Measurements from ENCODE around the gene NOC3L.
"Not testable (repeated sequence)": the region's sequence is repeated elsewhere in the genome, so short reads cannot be mapped to it uniquely, and the experiment has no call there.

Gene NOC3L

DNA sequence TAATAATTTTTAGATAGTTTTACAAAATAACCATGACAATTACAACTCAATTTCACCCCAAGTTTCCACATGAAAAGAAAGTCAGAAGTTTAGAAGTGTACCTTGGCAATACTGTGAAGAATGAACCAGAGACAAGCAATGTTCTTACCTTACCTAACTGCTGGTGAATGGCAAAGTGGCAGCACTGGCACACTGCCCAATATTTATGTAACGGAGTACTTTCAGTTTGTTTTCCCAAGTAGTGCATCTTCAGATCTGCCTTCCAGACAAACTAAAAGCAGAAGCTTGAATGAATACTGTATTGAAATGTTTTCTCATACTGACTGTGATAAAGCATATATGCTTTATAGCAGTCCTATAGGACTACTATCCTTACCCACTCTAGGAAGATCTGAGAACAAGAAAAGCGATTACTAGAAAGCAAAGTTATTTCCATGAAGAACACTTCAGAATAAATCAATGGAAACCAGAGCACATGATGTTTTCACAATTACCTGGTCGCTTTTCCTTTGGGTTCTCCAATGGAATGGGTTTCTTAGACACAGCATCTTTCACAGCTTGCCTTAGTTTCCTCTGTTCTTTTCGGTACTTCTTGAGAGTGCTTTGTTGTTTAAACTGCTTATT lies 1.5 kb downstream of the NOC3L start:
- no peak for DNase-seq (ENCODE audit: low read depth)

- peak; percentile 89 for DNase-seq (ENCODE audit: low read depth)
Observed at GRCh38 chr10:94358480-94358879, 4.3 kb downstream of the NOC3L start.

DNA sequence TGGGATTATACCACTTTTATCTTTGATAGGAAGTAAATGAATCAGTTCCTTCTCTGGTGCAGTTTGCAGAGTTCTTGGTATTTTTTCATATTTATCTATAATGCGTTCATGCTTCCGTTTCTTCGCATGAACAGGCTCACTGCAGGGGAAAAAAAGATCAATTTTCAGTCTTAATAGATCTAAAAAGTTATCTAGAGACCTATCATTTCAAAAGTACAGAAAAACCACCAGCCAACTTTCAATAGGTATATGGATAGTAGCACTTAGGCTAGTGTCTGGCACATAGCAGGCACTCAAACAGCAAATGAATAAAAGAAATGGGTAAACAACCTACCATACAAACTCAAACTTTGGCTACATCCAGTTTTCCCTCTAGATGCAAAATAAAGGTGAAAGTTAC lies 5.5 kb downstream of the NOC3L start:
- no peak for DNase-seq (ENCODE audit: low read depth)

DNA sequence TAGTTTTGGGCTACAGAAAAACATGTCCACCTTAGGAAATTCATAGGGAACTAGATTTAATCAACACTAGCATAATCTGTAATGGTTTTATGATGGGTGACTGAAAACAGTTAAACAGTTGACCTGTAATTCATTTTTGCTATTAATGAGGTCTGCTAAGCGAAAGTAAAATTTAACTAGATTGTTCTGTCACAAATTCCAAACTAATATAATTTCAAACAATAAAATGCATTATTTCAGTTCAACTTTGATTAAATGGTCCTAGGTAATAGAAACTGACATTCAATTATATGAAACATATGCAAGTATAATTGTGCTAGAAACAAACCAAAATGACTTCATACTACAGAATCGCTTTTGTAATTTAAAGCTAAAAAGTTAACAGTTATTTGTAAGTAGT lies 6.9 kb downstream of the NOC3L start:
- DNase-seq (ENCODE audit: low read depth): no peak

DNA sequence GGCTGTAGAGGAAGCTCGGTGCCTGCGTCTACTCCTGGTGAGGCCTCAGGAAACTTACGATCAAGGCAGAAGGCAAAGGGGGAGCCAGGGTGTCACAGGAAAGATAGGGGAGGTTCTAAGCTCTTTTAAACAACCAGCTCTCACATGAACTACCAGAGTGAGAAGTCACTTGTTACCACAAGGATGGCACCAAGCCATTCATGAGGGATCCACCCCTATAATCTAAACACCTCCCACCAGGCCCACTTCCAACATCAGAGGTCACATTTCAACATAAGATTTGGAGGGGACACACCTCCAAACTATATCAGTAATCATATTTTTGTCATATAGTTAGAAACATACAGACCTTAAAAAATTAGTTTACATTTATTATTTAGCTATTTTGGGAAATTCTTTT lies 9.4 kb downstream of the NOC3L start:
- no peak for DNase-seq (ENCODE audit: low read depth)

DNA sequence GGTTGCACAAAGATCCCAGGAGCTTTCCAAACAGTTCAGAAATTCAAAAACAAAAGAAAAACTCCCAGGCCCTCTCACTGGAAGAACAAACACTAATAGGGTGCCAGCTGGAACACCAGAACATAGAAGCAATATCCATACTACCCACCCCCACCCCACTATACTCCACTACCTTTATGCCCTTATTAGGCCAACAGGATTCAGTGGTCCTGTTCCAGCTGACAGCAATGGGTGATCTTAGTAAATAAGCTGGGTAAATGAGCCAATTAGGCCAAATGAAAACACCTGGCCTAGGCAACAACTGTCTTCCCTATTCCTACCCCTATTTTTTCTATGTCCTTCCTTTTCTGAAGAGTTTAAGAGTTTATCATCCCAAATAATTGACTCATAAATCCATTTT lies 11.7 kb downstream of the NOC3L start:
- no peak for DNase-seq (ENCODE audit: low read depth)

DNA sequence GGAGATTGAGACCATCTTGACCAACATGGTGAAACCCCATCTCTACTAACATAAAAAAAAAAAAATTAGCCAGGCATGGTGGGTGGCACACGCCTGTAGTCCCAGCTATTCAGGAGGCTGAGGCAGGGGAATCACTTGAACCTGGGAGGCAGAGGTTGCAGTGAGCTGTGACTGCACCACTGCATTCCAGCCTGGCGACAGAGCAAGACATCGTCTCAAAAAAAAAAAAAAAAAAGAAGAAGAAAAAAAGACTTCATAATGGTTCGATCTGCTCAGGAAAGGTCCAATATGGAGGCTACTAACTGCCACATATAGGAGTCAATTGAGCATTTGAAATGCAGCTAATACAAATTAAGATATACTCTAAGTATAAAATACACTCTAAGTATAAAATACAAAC lies 12.2 kb downstream of the NOC3L start:
- DNase-seq (ENCODE audit: low read depth): not testable (repeated sequence)

- DNase-seq (ENCODE audit: low read depth): no peak
Observed at GRCh38 chr10:94349327-94349726, 13.4 kb downstream of the NOC3L start.

DNA sequence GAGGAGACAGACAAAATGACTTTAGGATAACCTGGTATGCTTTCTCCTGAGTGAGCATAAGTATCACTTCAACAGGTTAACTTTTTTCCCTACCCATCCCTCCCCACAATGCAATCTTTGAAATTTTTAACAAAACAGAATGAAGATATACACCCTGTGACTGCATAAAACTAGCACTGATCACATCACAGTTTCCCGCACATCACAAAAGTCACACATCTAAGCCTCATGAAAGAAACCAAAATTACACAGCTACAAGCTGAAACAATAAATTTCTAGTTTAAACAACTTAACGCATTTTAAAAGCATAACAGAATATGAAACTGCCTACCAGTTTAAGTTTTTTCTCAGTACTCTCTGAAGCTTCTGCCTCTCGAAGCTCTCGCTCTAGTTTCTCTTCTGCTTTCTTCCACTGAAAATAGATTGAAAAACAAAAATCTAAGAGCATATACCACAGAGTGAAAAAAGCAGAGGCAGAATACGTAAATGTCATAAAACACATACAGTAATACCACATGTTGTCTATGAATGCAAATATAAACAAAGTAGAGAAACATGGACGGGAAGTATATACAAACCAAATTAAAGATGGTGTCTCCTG lies 18.1 kb downstream of the NOC3L start:
- no peak for DNase-seq (ENCODE audit: low read depth)

DNA sequence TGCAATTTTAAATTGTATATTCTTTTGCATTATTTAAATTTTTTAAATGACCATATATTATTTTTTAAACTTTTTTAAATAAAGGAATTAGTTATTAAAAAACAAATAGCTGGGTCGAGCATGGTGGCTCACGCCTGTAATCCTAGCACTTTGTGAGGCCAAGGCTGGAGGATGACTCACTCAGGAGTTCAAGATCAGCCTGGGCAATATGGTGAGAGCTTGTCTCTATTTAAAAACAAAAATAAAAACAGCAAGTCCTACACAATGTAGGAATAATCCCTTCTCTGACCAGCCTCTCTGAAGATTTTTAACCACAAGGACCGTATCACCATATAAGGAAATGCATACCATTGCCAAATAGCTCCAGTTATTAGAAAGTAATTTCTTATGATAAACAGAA lies 19.6 kb downstream of the NOC3L start:
- no peak for DNase-seq (ENCODE audit: low read depth)

GRCh38 chr10:94334857-94335256 lies 27.9 kb downstream of the NOC3L start:
- DNase-seq (ENCODE audit: low read depth): no peak

- DNase-seq (ENCODE audit: low read depth): no peak
Observed at GRCh38 chr10:94333051-94333450, 29.7 kb downstream of the NOC3L start.

- no peak for DNase-seq (ENCODE audit: low read depth)
Observed at GRCh38 chr10:94328613-94329012, 34.1 kb downstream of the NOC3L start.

DNA sequence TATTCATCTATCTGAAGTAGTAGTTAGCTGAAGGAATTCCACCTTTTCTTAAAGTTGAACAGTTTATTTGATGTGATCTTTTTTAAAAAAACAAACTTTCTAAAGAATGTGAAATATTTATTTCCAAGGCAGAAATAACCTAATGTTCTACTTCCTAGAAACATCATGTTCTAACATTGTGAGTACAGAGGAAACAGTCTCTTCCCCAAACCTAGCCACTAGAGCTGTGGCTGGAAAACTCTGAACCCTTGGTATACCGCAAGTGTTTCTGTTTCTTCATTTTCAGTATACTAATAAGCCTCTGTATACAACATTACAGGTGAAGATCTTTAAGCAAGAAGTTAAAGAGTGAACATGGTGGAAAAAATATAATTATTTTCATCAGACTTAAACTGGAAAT lies 35.1 kb downstream of the NOC3L start:
- no peak for DNase-seq (ENCODE audit: low read depth)

- DNase-seq (ENCODE audit: low read depth): no peak
Observed at GRCh38 chr10:94324609-94325233, 38.0 kb downstream of the NOC3L start.

DNA sequence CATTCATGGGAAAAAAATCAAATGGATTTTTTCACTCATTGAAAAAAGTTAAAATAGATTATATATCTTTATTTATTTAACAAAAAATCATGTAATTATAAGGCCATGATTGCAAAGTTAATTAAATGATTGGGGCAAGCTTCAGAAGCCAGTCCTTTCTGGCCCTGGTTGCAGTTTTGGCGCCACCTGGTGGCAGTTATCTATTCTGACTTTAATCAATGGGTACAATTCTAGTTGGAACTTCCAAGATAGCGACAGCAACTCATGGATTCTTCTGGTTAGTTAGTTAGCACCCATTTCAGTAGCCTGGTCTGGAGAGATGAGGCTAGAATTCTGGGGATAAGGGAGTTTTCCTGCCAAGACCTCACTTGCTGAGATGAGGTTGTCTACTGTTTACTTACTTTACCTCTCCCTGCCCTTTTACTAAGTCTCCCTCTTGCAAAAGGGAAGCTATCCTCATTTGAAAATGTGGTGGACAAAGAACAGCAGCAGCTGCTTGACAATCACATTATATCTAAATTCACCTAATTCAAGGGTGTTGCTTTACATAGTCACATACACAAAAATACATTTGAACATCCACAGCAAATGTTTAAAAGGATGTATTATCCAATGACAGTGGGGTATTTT lies 42.3 kb downstream of the NOC3L start:
- peak; percentile 30 for DNase-seq (ENCODE audit: low read depth)

GRCh38 chr10:94316560-94316959 lies 46.2 kb downstream of the NOC3L start:
- DNase-seq (ENCODE audit: low read depth): no peak

DNA sequence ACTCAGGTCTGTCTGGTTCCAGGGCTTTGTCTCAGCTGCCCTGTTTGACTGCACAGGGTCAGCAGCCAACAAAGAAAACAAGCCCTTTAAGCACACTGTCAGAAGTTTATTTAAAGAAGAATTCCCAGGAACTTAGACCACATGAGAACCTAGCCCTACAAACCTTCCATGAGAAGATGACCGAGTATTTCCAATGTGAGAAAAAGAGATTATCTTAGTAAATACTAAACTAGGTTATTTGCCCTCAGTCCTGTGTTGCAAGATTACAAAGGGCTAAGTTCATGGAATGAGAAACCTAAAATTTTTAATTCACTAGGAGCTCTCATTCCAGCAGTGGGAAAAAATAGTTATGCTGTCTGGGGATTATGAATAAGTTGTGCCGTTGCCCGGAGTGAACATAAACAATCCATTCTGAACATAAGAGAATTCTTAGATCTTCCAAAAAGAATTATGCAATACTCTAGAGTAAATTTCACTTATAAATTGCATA lies 46.7 kb downstream of the NOC3L start:
- no peak for DNase-seq (ENCODE audit: low read depth)

DNA sequence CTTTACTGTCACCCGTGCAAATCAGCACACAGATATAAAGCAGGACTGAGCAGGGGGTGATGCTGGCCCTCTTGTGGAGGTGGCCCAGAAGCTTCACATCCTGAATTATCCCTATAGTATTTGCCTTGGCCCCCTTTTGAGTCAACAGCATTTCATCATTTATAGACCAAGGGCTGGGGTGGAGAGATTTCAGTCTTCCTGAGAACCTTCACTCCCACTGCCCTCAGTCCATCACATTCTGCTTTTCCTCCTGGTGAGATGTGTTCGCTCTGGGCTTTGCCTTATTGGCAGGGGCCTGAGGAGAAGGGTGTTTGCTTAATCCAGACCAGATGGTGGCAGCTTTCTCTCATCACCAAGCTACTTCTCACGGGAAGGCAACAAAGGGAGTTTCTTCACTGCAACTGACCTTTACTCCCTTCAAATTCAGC lies 47.7 kb downstream of the NOC3L start:
- DNase-seq (ENCODE audit: low read depth): no peak

DNA sequence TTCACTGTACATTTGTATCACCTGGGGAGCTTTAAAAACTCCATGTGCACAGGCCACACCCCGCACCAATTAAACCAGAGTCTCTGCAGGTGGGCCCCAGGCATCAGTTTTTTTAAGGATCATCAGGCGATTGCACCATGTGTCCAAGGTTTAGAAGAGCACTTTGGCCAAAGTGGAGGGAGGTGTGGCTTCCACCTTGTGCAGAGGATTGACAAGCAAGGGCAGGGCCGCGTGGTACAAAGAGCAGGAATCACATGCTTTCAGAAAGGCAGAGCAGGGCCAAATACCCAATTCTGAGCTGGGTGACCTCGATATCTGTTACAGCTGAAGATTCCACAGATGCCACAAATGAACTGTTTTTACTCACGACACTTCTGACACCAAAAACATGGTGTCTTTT lies 52.4 kb downstream of the NOC3L start:
- no peak for DNase-seq (ENCODE audit: low read depth)

GRCh38 chr10:94308866-94309265 lies 53.9 kb downstream of the NOC3L start:
- no peak for DNase-seq (ENCODE audit: low read depth)

GRCh38 chr10:94307046-94307615 lies 55.6 kb downstream of the NOC3L start:
- DNase-seq (ENCODE audit: low read depth): no peak

- no peak for DNase-seq (ENCODE audit: low read depth)
Observed at GRCh38 chr10:94303929-94304328, 58.8 kb downstream of the NOC3L start.

All from HS-5 (cell line).